Activated T-cell treated with anti-CD3 and anti-CD28 coated beads for 48 hours (primary cell): ENCODE results near the gene PGGHG.

Source experiments
- DNase-seq: peaks from one replicate; pipeline ENCODE4 v3.0.0-alpha.2; 2020; ENCODE audit warnings: low read depth

PGGHG gene

DNA sequence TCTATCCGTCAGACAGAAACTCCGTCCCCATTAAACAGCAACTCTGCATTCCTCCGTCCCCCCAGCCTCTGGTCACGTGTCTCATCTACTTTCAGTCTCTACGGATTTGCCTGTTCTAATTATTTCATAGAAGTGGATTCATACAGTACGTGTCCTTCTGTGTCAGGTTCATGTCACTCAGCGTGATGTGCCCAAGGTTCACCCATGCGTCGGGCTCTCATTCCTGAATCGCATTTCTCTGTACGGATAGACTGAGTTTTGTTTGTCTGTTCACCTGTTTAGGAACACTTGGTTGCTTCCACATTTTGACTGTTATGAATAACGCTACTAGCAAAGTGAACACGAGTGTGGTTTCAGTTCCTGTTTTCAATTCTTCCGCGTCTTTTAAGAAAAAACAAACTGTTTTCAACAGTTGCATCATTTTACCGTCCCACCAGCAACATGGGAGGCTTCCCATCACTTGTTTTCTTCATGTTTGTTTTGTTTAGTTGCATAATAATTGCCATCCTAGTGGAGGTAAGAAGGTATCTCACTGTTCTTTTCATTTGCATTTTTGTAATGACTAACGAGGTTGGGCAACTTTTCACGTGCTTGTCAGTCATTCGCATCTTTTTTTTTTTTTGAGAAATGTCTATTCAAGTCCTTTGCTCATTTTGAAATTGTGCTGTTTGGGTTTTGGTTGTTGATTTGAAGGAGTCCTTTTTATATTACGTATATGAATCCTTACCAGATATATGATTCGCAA lies 19.6 kb upstream of the PGGHG start:
- DNase-seq, result peak; percentile 37

DNA sequence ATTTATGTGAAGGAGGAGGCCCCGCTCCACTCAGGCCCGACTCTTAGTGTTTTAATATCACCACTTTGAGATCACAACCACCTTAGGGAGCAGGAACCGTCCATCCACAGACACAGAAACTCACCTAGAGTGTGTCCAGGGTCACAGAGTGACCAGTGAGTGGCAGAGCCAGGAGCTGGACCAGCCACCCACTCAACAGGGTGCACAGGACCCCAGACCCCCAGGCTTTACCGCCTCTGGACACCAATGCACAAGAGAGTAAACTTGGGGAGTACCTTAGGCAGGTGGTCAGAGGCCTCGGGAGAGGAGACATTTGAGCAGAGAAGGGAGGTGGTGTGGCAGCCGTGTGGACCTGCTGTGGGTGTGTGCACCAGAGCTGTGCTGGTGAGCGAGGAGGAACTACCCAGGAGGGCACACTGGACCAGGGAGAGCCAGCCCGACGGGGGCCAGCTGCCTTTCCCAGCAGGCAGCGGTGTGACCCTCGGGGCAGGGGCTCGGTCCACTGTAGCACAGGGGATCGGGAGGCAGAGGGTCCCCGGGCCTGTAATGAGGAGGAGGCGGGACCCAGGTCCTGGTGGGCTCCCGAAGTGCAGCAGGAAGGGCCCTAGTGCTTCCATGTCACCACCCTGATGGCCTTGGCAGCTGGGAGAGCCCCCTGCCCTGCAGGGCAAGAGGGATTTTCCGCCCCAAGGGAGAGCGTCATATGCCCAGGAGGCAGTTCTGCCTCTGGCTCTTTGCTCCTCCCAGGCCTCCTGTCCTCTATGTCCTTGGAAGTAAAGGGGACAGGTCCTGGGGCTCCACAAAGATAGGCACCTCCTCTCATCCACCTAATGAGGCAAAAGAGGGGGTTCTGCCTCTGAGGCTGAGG lies 18.2 kb upstream of the PGGHG start:
- no peak for DNase-seq

DNA sequence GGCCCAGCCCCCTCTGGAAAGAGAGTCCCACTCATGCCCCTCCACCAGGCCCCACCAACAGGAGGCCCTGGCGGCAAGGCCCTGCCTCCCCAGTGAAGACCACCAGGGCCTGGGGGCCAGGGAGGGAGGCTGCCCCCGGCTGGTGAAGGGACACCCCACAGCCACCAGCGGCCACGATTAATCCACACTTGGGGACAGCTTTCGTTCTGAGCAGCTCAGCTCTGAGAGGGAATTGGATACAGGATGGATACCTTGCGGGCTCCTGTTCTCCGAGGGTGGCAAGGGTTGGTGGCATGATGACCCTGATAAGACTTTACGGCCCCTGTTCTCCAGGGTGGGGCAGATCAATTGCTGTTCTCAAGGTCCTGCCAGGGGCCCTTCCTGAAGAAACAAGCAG lies 17.6 kb upstream of the PGGHG start:
- DNase-seq, result no peak

GRCh38 chr11:272195-272930 lies 16.6 kb upstream of the PGGHG start:
- DNase-seq, result no peak

- DNase-seq, result no peak
Observed at GRCh38 chr11:272931-273198, 16.1 kb upstream of the PGGHG start.

GRCh38 chr11:276219-276618 lies 12.7 kb upstream of the PGGHG start:
- DNase-seq, result no peak

- no peak for DNase-seq
Observed at GRCh38 chr11:278001-278951, 10.7 kb upstream of the PGGHG start, which contains the start of gene NLRP6. Gene NLRP6, plus strand, starts transcription at chr11:278407. Its CDS starts 163 bp downstream, at chr11:278570.

DNA sequence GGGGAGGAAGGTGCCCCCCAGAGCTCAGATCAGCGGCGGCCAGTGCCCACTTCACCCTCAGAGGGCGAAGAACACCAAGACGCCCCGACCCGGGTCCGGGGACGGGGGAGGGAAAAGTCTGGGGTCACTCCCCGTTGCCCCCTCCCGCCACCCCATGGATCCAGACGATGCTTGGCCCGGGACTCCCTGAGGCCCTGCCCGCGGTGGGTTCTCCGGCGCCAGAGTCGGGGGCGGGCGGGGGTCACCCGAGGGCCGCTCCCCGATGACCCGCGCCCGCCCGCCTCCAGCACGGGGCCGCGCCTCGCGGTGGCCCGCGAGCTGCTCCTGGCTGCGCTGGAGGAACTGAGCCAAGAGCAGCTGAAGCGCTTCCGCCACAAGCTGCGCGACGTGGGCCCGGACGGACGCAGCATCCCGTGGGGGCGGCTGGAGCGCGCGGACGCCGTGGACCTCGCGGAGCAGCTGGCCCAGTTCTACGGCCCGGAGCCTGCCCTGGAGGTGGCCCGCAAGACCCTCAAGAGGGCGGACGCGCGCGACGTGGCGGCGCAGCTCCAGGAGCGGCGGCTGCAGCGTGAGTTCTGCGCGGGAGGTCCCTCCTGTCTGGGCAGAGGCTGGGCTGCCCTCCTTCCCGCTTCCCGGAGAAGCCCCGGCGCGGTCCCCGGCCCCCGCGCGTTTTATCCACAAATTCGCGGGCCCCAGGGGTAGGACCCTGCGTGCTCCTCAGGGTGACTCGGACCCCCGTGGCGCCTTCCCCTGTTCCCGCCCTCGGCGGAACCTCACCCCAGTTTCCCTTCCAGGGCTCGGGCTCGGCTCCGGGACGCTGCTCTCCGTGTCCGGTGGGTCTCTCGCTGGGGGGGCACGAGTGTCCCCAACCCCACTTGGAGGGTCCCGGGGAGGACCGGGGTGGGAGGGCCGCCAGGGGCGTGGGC lies 9.6 kb upstream of the PGGHG start:
- no peak for DNase-seq

- peak; percentile 47 for DNase-seq
Observed at GRCh38 chr11:279966-280705, 8.8 kb upstream of the PGGHG start.

DNA sequence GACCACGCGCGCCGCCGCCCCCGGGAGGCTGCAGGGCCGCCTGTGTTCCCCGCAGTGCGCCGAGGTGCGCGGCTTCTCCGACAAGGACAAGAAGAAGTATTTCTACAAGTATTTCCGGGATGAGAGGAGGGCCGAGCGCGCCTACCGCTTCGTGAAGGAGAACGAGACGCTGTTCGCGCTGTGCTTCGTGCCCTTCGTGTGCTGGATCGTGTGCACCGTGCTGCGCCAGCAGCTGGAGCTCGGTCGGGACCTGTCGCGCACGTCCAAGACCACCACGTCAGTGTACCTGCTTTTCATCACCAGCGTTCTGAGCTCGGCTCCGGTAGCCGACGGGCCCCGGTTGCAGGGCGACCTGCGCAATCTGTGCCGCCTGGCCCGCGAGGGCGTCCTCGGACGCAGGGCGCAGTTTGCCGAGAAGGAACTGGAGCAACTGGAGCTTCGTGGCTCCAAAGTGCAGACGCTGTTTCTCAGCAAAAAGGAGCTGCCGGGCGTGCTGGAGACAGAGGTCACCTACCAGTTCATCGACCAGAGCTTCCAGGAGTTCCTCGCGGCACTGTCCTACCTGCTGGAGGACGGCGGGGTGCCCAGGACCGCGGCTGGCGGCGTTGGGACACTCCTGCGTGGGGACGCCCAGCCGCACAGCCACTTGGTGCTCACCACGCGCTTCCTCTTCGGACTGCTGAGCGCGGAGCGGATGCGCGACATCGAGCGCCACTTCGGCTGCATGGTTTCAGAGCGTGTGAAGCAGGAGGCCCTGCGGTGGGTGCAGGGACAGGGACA lies 8.0 kb upstream of the PGGHG start:
- no peak for DNase-seq

- no peak for DNase-seq
Observed at GRCh38 chr11:281486-282161, 7.3 kb upstream of the PGGHG start.

DNA sequence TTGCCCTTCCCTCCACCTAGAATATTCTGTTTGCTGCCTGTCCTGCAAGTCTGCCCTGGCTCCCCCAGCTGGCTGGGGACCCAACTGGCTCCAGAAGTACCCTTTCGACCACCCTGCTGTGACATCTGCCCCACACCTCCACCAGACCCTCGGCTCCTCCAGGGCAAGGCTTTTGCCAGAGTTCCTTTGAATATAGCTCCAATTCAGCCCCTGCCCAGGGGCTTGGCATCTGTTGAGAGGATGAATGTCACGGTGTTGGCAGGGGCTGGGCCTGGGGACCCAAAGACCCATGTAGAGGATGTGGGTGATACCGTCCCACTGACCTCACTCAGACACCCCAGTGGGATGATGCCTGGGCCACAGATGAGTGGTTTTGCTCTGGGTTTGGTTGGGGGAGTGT lies 6.8 kb upstream of the PGGHG start:
- DNase-seq, result no peak

GRCh38 chr11:282630-283360 lies 6.1 kb upstream of the PGGHG start:
- no peak for DNase-seq

DNA sequence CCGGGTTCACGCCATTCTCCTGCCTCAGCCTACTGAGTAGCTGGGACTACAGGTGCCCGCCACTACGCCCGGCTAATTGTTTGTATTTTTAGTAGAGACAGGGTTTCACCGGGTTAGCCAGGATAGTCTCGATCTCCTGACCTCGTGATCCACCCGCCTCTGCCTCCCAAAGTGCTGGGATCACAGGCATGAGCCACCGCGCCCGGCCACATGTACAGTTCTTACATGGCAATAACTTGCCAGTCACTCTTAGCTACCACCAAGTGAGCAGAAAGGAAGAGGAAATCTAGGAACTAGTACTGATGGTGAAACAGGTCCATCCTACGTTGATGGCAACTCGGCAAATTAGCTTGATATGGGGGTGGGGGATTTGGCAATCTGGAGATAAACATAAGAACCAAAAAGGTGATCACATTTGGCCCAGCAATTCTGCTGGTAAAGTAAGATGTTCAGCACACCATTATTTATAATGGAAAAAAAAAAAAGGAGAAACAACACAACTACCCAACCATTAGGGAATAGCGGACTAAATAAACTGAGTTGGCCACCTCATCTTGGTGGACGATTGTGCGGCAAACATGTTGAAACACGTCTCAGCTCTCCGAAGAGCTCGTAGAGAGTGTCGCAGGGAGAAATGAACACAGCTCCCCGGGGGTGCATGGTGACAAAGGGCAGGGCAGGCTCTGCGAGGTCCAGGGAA lies 5.4 kb upstream of the PGGHG start:
- no peak for DNase-seq

DNA sequence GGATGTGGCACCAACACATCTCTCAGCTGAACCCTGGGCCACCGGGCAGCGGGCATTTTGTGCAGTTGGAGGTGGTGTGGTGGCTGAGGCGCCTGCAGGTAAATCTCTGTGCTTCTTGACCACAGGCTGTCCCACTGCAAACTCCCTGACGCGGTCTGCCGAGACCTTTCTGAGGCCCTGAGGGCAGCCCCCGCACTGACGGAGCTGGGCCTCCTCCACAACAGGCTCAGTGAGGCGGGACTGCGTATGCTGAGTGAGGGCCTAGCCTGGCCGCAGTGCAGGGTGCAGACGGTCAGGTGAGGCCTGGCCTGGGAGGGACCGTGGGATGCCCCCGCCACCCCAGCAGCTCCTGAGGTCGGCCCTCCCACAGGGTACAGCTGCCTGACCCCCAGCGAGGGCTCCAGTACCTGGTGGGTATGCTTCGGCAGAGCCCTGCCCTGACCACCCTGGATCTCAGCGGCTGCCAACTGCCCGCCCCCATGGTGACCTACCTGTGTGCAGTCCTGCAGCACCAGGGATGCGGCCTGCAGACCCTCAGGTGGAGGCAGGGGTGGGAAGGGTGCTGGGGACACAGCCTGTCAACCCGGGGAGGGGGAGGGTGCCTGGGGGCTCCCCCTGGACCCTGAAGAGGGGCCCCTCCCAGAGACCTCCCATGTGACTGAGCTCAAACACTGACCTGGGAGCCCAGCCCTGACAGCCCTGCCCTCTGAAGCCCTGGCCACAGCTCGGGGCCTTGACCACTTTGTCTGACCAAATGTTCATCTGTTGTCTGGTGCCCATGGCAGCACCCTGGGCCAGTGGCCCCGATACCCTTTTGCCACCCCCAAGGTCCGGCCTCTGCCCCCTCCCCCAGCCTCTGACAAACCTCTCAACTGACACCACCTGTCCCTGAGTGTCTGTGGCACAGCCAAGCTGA lies 4.6 kb upstream of the PGGHG start:
- no peak for DNase-seq
